NOMO-1 treated with DMSO at 0.1 percent for 48 hours (cell line): ENCODE results near the gene ZNF112.

Source experiments
- DNase-seq: peaks from one replicate; lab custom pipeline; 2025; ENCODE audit not compliant: unreplicated experiment; lab: John Stamatoyannopoulos, UW

ZNF112 gene

DNA sequence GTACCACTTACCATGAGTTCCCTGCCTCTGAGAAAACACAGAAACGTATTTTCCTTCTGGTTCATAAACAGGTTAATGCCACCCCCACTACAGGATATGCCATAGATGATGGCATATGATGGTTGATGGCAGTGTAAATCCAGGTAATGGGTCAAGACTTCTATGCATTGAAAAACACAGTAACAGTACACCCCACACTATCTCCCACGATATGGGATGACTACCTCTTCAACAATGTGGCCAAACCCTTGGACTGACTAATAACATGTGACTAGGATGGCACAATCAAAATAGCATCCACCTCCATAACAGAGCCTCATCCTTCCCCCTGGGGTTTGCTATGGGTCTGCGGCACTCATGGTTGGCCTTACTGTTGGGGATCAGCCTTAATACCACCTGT lies 73.6 kb downstream of the ZNF112 start:
- no peak for DNase-seq

DNA sequence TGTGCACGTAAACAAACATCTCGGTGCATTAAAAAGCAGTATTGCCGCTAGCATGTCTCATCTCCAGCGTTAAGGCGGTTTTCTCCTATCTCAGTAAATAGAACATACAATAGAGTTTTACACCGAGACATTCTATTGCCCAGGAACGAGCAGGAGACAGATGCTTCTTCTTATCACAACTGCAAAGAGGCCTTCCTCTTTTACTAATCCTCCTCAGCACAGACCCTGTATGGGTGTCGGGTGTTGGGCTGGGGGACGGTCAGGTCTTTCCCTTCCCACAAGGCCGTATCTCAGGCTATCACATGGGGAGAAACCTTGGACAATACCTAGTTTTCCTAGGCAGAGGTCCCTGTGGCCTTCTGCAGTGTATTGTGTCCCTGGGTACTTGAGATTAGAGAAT lies 75.6 kb downstream of the ZNF112 start:
- DNase-seq, result no peak

DNA sequence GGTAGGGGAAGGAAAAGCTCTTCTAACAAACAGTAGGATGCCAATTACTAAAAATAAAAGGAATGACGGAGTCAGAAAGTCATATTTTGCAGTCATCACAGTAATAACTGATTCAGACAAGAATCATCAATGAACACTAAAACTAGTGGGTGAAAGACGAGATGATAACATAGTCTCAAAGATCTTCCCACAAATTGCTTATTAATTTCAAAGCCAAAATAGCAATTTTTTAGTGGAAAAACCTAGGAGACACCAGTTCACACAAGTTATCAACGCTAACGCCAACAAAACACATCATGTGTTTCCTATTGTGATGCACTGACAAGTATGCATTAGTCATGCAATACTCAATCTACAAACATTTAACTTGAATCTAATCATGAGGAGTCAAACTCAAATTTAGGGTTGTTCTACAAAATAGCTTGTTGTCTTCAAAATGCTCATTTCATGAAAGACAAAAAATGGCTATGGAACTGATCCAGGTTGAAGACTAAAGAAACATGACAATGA lies 78.2 kb downstream of the ZNF112 start:
- no peak for DNase-seq

DNA sequence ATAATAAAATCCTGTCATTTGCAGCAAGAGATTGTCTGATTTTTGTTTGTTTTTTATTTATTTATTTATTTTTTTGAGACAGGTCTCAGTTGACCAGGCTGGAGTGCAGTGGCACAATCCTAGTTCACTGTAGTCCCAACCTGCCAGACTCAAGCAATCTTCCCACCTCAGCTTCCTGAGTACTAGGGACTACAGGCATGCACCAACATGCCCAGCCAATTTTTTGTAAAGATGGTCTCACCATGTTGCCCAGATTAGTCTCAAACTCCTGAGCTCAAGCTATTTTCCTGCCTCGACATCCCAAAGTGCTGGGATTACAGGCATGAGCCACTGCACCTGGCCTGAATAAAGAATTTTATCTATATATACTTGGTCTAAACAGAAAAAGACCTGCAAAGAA lies 79.1 kb downstream of the ZNF112 start:
- DNase-seq, result no peak
